ENCODE results near the gene GHITM.
"Not testable (repeated sequence)": the region's sequence is repeated elsewhere in the genome, so short reads cannot be mapped to it uniquely, and the experiment has no call there.

The GHITM gene

GRCh38 chr10:84114088-84114667 is 25.1 kb upstream of the GHITM start:
- DNase-seq (ENCODE audit: low read depth), result peak; percentile 36
- TF ChIP-seq CTCF (IDR thresholded peaks at IDR 0.05; ENCODE audit: insufficient read depth, low read depth, low read length, missing control alignments), result peak; percentile 41
- no peak overlapping the region for H3K4me3 ChIP-seq (ENCODE audit: low read length)

GRCh38 chr10:84117204-84117603 is 22.1 kb upstream of the GHITM start:
- peak; percentile 14 for DNase-seq (ENCODE audit: low read depth)
- H3K4me3 ChIP-seq (ENCODE audit: low read length), result not testable (repeated sequence)

- no peak for TF ChIP-seq CTCF (IDR thresholded peaks at IDR 0.05; ENCODE audit: insufficient read depth, low read depth, low read length, missing control alignments)
- H3K4me3 ChIP-seq (ENCODE audit: low read length), result no peak overlapping the region
- no peak for DNase-seq (ENCODE audit: low read depth)
Observed at GRCh38 chr10:84117686-84118394, 21.5 kb upstream of the GHITM start.

GRCh38 chr10:84118395-84119006 is 20.8 kb upstream of the GHITM start:
- TF ChIP-seq CTCF (IDR thresholded peaks at IDR 0.05; ENCODE audit: insufficient read depth, low read depth, low read length, missing control alignments), result no peak
- H3K4me3 ChIP-seq (ENCODE audit: low read length), result no peak overlapping the region
- DNase-seq (ENCODE audit: low read depth), result peak; percentile 32

- TF ChIP-seq CTCF (IDR thresholded peaks at IDR 0.05; ENCODE audit: insufficient read depth, low read depth, low read length, missing control alignments), result no peak
- H3K4me3 ChIP-seq (ENCODE audit: low read length), result no peak overlapping the region
- DNase-seq (ENCODE audit: low read depth), result no peak
Observed at GRCh38 chr10:84123362-84123761, 15.9 kb upstream of the GHITM start.

GRCh38 chr10:84125910-84126784 is 13.2 kb upstream of the GHITM start:
- DNase-seq (ENCODE audit: low read depth), result peak; percentile 54
- H3K4me3 ChIP-seq (ENCODE audit: low read length), result not testable (repeated sequence)

GRCh38 chr10:84126785-84127167 is 12.5 kb upstream of the GHITM start:
- H3K4me3 ChIP-seq (ENCODE audit: low read length), result no peak overlapping the region
- DNase-seq (ENCODE audit: low read depth), result peak; percentile 1
- no peak for TF ChIP-seq CTCF (IDR thresholded peaks at IDR 0.05; ENCODE audit: insufficient read depth, low read depth, low read length, missing control alignments)
